OCI-LY1 (cell line): ENCODE data around the gene INTS6L.

Experiments used
- H2AFZ ChIP-seq: fragments of 200-600 bp; sonication (generic), shearing (Covaris generic); 2 replicates; pipeline ENCODE4 v1.6.0; 2014; ENCODE audit warnings: antibody characterized with exemption, mild to moderate bottlenecking, low read length
- H3F3A ChIP-seq: fragments of 200-600 bp; sonication (generic), shearing (Covaris generic); 2 replicates; pipeline ENCODE4 v1.6.0; 2014; ENCODE audit warnings: mild to moderate bottlenecking, antibody characterized with exemption, low read length, moderate library complexity; ENCODE audit not compliant: insufficient read depth
- H3K27ac ChIP-seq: fragments of 200-600 bp; sonication (generic); 2 replicates; pipeline ENCODE4 v1.5.1; 2014; ENCODE audit warnings: low read length, mixed run types, mild to moderate bottlenecking, low read depth; ENCODE audit not compliant: poor library complexity, severe bottlenecking
- H3K27me3 ChIP-seq: fragments of 200-600 bp; sonication (generic); 2 replicates; pipeline ENCODE4 v1.6.0; 2014; ENCODE audit warnings: antibody characterized with exemption, mild to moderate bottlenecking, low read length, moderate library complexity; ENCODE audit not compliant: insufficient read depth
- H3K36me3 ChIP-seq: fragments of 200-600 bp; sonication (generic); 2 replicates; pipeline ENCODE4 v1.6.1; 2014; ENCODE audit warnings: mild to moderate bottlenecking, antibody characterized with exemption, low read length, moderate library complexity, mixed read lengths; ENCODE audit not compliant: insufficient read depth
- H3K4me1 ChIP-seq: fragments of 200-600 bp; sonication (generic); 2 replicates; pipeline ENCODE4 v1.5.1; 2014; ENCODE audit warnings: mild to moderate bottlenecking, low read length, moderate library complexity; ENCODE audit not compliant: insufficient read depth, severe bottlenecking
- H3K4me2 ChIP-seq: fragments of 200-600 bp; sonication (generic), shearing (Covaris generic); 2 replicates; pipeline ENCODE4 v1.6.1; 2014; ENCODE audit warnings: low read length
- H3K4me3 ChIP-seq: fragments of 200-600 bp; sonication (generic); 2 replicates; pipeline ENCODE4 v1.5.1; 2014; ENCODE audit warnings: low read length, low read depth, mild to moderate bottlenecking, mixed read lengths; ENCODE audit not compliant: poor library complexity, severe bottlenecking
- H3K79me2 ChIP-seq: fragments of 200-600 bp; shearing (Covaris generic); 2 replicates; pipeline ENCODE4 v1.6.1; 2016; ENCODE audit warnings: mixed run types, low read length, mixed read lengths; ENCODE audit not compliant: insufficient read depth
- H3K9ac ChIP-seq: fragments of 200-600 bp; sonication (generic), shearing (Covaris generic); 2 replicates; pipeline ENCODE4 v1.6.1; 2014; ENCODE audit warnings: mild to moderate bottlenecking, low read length, mixed read lengths
- H3K9me2 ChIP-seq: fragments of 200-600 bp; sonication (generic), shearing (Covaris generic); 2 replicates; pipeline ENCODE4 v1.6.1; 2014; ENCODE audit warnings: low read depth, mild to moderate bottlenecking, low read length, mixed read lengths
- H3K9me3 ChIP-seq: fragments of 200-600 bp; shearing (Covaris generic); 2 replicates; pipeline ENCODE4 v1.6.1; 2014; ENCODE audit warnings: low read length, mixed read lengths
- H4K20me1 ChIP-seq: fragments of 200-600 bp; sonication (generic), shearing (Covaris generic); 2 replicates; pipeline ENCODE4 v1.6.0; 2016; ENCODE audit warnings: mild to moderate bottlenecking, low read length; ENCODE audit not compliant: insufficient read depth
- CTCF ChIP-seq: fragments of 200-600 bp; sonication (generic), shearing (Covaris generic); IDR thresholded peaks from 2 replicates; pipeline ENCODE4 v1.5.1; 2017; ENCODE audit warnings: mild to moderate bottlenecking, antibody characterized with exemption, low read length, moderate library complexity, mixed read lengths
- EZH2 ChIP-seq: fragments of 200-600 bp; sonication (generic), shearing (Covaris generic); IDR thresholded peaks from 2 replicates; pipeline ENCODE4 v1.8.0; 2017; ENCODE audit warnings: borderline replicate concordance, mixed run types, mild to moderate bottlenecking, antibody characterized with exemption, low read length, moderate library complexity, mixed read lengths

Gene INTS6L

GRCh38 chrX:135543172-135543571 is 22.7 kb downstream of the INTS6L start:
- no peak overlapping the region for H3K9ac ChIP-seq
- no peak overlapping the region for H2AFZ ChIP-seq
- H4K20me1 ChIP-seq = no peaks in the 10 kb centered on the region
- peaks cover 17% of the 10 kb centered on the region for H3K4me1 ChIP-seq
- no peaks in the 10 kb centered on the region for H3K9me3 ChIP-seq
- H3K4me2 ChIP-seq = no peak overlapping the region
- no peak overlapping the region for H3K27ac ChIP-seq
- H3K9me2 ChIP-seq = no peaks in the 10 kb centered on the region
- H3K4me3 ChIP-seq = no peak overlapping the region
- peaks cover 9% of the 10 kb centered on the region; the same call in 1 of the 2 replicates for H3K36me3 ChIP-seq
- TF ChIP-seq CTCF (no peak), EZH2 (no peak)
- no peaks in the 10 kb centered on the region for H3F3A ChIP-seq
- H3K79me2 ChIP-seq = no peaks in the 10 kb centered on the region
- H3K27me3 ChIP-seq = no peaks in the 10 kb centered on the region

GRCh38 chrX:135543924-135544323 is 23.5 kb downstream of the INTS6L start:
- Histone ChIP-seq H3K4me1 (peaks cover 17% of the 10 kb centered on the region), H3F3A (no peaks in the 10 kb centered on the region), H3K27ac (peak overlapping the region; percentile 20), H3K9me2 (no peaks in the 10 kb centered on the region), H3K79me2 (no peaks in the 10 kb centered on the region), H3K9me3 (no peaks in the 10 kb centered on the region), H3K4me3 (peak overlapping the region; percentile 19), H3K27me3 (no peaks in the 10 kb centered on the region), H3K36me3 (peaks cover 9% of the 10 kb centered on the region; the same call in 1 of the 2 replicates), H3K9ac (no peak overlapping the region; the same call in 1 of the 2 replicates), H3K4me2 (peak overlapping the region; percentile 50), H2AFZ (no peak overlapping the region), H4K20me1 (no peaks in the 10 kb centered on the region)
- TF ChIP-seq EZH2 (no peak), CTCF (peak; percentile 55)

- TF ChIP-seq EZH2 (no peak), CTCF (no peak)
- H3F3A ChIP-seq = no peaks in the 10 kb centered on the region
- peak overlapping the region; percentile 20 for H3K27ac ChIP-seq
- H4K20me1 ChIP-seq = no peaks in the 10 kb centered on the region
- no peaks in the 10 kb centered on the region for H3K27me3 ChIP-seq
- H3K4me3 ChIP-seq = peak overlapping the region; percentile 19
- H3K4me1 ChIP-seq = peaks cover 17% of the 10 kb centered on the region
- H3K9me2 ChIP-seq = no peaks in the 10 kb centered on the region
- H3K9me3 ChIP-seq = no peaks in the 10 kb centered on the region
- H3K36me3 ChIP-seq = peaks cover 11% of the 10 kb centered on the region; the same call in 1 of the 2 replicates
- no peaks in the 10 kb centered on the region for H3K79me2 ChIP-seq
- H2AFZ ChIP-seq = no peak overlapping the region
- H3K9ac ChIP-seq = no peak overlapping the region; the same call in 1 of the 2 replicates
- H3K4me2 ChIP-seq = peak overlapping the region; percentile 50
Observed at GRCh38 chrX:135544338-135544948, 24.0 kb downstream of the INTS6L start.
